Colonic mucosa (tissue), 4 donors: Measurements from ENCODE around the gene BCO1. TPM values are rescaled to one million over a fixed set of nuclear protein-coding genes. Genes with fewer than 3 reads are reported as not detected.

Experiments used
- DNase-seq: peaks from one replicate; pipeline ENCODE4 v3.0.0-alpha.2; 2020
- H3K27ac ChIP-seq: fragments of 200-600 bp; one replicate; pipeline ENCODE4 v1.8.0; 2021
- H3K27me3 ChIP-seq: fragments of 200-600 bp; one replicate; pipeline ENCODE4 v1.8.0; 2021
- H3K36me3 ChIP-seq: fragments of 200-600 bp; one replicate; pipeline ENCODE4 v1.8.0; 2021
- H3K4me1 ChIP-seq: fragments of 200-600 bp; one replicate; pipeline ENCODE4 v1.8.0; 2021; ENCODE audit warnings: mild to moderate bottlenecking
- H3K4me3 ChIP-seq: fragments of 200-600 bp; one replicate; pipeline ENCODE4 v1.8.0; 2021
- H3K9ac ChIP-seq, 2 donors: one replicate each; pipeline ENCODE4 v1.7.0; 2013; ENCODE audit warnings: control low read depth in 2 of 2, low read depth in 2 of 2, low read length in 2 of 2
- H3K9me3 ChIP-seq: fragments of 200-600 bp; one replicate; pipeline ENCODE4 v1.8.0; 2021
- intact Hi-C: fragments of 100-400 bp; cut with DNase I; formaldehyde crosslinking; loops from one replicate; pipeline ENCODE4 v1.14.1; 2022
- total RNA-seq, 2 donors: library from RNA; stranded (reverse); fragmentation: NEBNext Ultra II Directional in 1 of 2; extraction: Animal tissue kit (Norgen Biotek cat#: 25700) in 1 of 2; gene quantifications; one replicate each; pipeline ENCODE4 v1.2.1, GENCODE V29; 2021
- TF ChIP-seq, protein P1 (sequence below): fragments of 200-600 bp; IDR thresholded peaks from one replicate; pipeline ENCODE4 v1.8.0; 2022; ENCODE audit warnings: antibody characterized with exemption, mild to moderate bottlenecking
- donor health status: healthy.
- donor health status: DM: no; HTN: no; CAD: no.
- donor health status: DM: no; HTN: no; CAD: no.

The BCO1 gene
- total RNA-seq, 2 donors from 2014 or later, result 2.1 to 6.1 TPM

DNA sequence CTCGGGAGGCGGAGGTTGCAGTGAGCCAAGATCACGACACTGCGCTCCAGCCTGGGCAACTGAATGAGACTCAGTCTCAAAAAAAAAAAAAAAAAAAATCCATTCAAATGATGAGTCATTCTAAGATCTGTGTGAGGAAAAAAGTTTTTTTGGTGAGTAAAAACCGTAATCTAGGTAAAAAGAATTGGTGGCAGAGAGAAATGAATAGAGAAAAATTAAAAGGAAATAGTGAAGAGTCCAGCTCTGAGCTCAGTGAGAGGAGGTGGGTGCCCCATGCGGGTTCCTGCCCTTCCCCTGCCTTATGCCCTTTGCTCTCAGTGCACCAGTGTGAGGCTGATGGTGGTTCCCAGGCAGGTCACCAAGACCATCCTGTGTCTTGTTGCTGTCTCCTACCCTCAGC is 97.2 kb downstream of the BCO1 start:
- Histone ChIP-seq H3K4me3 (no peak overlapping the region), H3K27me3 (no peaks in the 10 kb centered on the region), H3K27ac (no peak overlapping the region), H3K36me3 (no peaks in the 10 kb centered on the region), H3K9ac (no peak overlapping the region), H3K4me1 (no peaks in the 10 kb centered on the region), H3K9me3 (no peaks in the 10 kb centered on the region)
- intact Hi-C loops, result no loop called here
- DNase-seq, result no peak
- TF ChIP-seq, protein P1, sequence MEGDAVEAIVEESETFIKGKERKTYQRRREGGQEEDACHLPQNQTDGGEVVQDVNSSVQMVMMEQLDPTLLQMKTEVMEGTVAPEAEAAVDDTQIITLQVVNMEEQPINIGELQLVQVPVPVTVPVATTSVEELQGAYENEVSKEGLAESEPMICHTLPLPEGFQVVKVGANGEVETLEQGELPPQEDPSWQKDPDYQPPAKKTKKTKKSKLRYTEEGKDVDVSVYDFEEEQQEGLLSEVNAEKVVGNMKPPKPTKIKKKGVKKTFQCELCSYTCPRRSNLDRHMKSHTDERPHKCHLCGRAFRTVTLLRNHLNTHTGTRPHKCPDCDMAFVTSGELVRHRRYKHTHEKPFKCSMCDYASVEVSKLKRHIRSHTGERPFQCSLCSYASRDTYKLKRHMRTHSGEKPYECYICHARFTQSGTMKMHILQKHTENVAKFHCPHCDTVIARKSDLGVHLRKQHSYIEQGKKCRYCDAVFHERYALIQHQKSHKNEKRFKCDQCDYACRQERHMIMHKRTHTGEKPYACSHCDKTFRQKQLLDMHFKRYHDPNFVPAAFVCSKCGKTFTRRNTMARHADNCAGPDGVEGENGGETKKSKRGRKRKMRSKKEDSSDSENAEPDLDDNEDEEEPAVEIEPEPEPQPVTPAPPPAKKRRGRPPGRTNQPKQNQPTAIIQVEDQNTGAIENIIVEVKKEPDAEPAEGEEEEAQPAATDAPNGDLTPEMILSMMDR, result no peak

DNA sequence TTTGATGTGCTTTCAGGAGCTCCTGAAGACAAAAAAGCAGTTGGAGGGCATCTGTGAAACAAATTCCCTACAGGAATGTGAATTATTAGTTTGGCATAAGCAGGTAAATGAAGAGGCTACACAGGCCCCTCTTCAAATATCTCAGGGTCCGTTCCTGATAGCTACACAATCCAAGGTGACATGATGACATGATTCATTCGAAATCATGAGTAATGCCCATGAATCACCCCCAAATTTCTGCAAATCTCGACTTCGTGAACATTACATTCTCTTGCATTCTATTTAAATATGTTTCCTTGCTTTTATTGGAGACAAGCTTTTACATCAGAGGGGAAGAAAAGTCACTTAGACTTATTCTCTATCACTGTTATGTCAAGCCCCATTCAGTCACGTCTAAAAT is 98.6 kb downstream of the BCO1 start:
- intact Hi-C loops, result no loop called here
- TF ChIP-seq, protein P1, result no peak

More for the DNA sequence above, 98.6 kb downstream of the BCO1 start:
- Histone ChIP-seq H3K9ac (no peak overlapping the region), H3K4me3 (no peak overlapping the region), H3K4me1 (no peaks in the 10 kb centered on the region), H3K9me3 (no peaks in the 10 kb centered on the region), H3K27ac (no peak overlapping the region), H3K27me3 (no peaks in the 10 kb centered on the region), H3K36me3 (no peaks in the 10 kb centered on the region)
- no peak for DNase-seq

Other genes with a start within 250 kb of the BCO1 start
- 10 to 100 TPM; 59.4 to 81.6 TPM for gene CMC2, start 231.8 kb upstream of the BCO1 start, total RNA-seq
- 10 to 100 TPM in 1 of 2 donors, 1 to 10 TPM in 1; 9.3 to 28.7 TPM for gene CENPN, start 231.5 kb upstream of the BCO1 start, total RNA-seq
- 10 to 100 TPM; 23.9 to 26.3 TPM for gene ATMIN, start 202.8 kb upstream of the BCO1 start, total RNA-seq
- under 1 TPM in 1 of 2 donors, not detected in 1; 0.40 TPM for gene C16orf46, start 161.5 kb upstream of the BCO1 start, total RNA-seq
- 10 to 100 TPM in 1 of 2 donors, 1 to 10 TPM in 1; 9.4 to 24.7 TPM for gene GCSH, start 142.3 kb upstream of the BCO1 start, total RNA-seq
- 10 to 100 TPM; 13.6 to 21.5 TPM for gene GAN, start 76.3 kb downstream of the BCO1 start, total RNA-seq
- gene CMIP, start 206.1 kb downstream of the BCO1 start, total RNA-seq, result 100 to 1,000 TPM in 1 of 2 donors, 10 to 100 TPM in 1; 83.4 to 107 TPM